OCI-M1 (cell line): Measurements from ENCODE around the gene ARX.

Source experiments
- DNase-seq: peaks from one replicate; lab custom pipeline; 2025; lab: John Stamatoyannopoulos, UW

Gene ARX

DNA sequence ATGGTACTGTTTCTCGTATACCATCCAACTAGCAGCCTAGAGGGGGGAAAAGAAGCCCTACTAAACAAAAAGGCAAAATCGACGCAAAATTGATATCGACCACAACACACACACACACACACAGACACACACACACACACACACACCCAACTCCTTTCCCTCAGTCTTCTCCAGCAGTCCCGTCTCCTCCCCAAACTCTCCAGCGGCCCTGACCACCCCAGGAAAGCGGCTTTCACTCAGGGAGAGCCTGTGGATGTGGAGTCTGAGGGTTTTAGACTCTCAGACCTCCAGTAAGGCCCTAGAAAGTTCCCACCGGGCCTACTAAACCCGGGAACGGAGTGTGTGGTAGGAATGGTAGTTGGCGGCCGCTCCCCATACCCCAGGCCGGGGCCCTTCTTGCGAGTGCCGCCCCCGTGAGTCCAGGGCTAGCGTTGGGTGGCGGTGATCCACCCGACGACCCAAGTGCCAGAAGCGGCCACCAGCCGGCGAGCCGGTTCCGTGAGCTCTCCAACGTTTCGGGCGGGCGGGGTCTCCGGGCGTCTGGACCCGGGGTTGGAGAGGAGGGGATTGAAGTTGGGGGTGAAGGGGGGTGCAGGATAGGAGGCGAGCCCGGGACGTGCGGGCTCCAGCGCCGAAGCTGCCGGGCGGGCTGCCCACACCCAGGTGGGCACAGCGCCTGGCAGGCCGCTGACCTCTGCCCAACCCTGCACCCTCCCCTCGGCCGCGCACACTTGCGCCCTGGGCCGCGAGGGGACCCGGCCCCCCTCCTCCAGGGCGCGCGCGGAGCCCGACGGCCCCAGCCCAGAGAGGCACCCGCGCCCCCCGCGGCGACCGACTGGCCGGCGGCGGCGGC, 13.7 kb downstream of the ARX start:
- no peak for DNase-seq

DNA sequence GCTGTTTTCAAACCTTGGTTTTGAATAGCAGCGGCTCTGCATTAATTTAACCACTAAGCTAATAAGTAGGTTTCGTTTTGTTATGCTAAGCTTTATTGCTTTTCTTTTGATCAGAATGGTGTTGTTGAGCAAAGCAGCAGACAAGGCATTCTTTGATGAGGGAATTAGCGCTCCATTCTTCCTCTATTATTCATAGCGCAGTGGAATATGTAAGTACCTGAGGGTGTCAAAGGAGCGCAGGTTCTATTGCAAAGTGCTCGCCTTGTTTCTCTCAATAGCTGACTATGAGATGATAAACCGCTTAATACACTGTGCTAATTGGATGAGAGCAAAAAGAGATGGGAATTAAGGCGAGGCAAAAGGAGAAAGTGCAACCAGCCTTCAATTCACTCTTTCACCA, 16.3 kb downstream of the ARX start:
- no peak for DNase-seq

DNA sequence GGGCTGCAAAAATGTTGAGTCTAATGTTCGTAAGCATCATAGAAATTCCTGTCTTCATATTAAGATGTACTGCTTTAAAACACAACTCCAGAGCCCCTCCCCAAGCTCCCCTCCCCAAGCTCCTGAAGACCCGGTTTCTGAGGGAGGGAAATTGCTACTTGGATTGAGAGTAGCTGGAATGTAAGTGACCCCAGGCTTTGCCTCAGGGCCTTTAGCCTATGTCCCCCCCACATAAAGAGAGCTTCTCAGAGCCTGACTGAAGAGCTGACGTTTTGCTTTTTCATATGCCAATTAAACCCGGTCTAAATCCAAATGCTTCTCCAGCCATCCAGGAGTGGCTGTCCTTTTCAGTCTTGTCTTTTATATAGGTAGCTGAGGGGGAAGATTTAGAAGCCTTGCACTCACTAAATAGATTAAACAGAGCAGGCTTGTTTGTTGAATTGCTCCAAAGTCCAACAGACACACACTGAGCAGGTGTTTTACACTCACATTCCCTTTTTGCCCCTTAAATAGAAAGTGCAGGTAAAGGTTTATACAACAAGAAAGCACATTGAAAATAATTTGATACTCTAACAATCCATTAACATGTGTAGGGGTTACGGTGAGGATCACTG, 19.6 kb downstream of the ARX start:
- no peak for DNase-seq

DNA sequence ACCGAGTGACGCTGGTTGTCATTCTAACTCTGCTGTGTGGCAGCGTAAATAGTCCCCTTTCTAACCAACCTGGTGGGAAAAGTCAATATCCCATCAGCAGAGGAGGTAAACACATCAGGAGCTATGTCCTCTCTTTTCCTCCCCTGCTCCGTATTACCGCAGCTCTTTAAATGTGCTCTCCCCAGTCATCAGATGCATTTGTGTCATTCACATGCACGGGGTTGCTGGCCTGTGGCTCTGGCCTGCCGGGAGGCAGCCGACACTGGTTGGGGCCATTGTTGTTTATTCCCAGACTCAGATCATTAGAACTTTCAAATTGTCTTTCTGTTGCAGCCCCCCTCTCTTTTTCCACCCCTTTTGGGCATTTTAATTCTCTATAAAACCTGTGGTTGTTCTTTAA, 21.9 kb downstream of the ARX start:
- no peak for DNase-seq

DNA sequence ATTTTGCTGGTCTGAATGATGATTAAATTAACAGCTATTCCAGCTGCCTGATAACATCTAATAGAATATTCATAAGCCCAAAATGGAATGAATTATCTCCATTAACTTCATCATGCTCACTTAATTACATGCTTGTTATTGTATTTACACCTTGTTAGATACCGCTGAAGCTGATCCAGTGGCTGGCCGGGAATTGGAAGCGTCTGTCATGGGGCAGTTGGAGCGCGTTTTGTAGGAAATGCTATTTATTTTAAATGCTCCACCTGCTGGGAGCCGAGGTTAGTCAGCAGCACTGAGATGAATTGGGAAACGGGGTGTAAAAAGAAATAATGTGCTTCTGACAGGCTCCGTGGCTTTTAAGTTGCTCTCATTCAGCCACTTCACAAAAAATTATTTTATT, 25.2 kb downstream of the ARX start:
- DNase-seq: no peak

DNA sequence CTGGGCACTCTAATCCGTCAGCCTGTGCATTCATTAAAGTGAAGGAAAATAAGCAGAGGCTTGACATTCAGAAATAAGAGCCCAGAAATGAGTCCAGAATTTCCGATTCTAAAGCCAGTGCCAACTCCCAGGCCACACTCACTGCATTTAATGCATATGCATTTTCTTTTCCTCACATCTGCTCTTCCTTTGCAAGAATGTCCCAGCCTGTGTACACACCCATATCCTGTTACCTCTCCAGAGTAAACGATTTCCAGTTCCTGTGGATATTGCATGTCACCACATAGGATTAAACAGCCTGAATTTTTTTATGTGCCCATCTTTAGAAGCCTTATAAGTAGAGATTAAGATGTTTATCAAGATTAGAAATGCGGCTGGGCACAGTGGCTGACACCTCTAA, 27.5 kb downstream of the ARX start:
- DNase-seq: no peak

DNA sequence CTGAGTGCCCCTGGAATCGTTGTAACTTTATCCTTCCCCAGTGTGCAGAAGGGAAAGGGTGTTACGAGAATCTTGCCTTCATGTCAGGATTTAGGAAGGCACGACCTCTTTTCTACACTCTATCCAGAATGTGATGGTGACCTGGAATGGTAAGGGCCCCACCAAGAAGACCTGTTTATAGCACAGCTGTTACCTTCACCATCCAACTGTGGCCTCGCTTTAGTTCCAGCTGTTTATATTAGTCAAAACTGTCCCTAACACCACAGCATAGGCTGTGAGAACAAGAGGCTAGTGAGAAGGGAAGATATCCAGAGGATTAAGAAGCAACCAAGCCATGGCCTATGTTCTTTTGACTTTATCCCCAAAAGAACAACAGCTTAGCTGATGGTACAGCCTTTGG, 28.0 kb downstream of the ARX start:
- DNase-seq: no peak

DNA sequence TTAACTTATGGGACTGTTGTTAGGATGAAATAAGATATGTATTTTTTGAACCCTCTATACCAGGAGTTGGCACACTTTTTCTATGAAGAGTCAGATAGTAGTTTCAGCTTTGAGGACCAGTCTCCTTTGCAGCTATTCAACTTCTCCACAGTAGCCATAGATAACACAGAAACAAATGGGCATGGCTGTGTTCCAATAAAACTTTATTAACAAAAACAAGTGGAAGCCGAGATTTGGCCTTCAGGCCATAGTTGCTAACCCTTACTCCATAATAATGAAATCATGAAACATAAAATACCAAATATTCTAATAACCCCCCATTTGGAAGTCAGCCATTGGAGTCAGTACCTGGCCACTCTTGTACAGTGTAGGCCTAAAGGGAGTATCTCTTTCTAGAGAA, 30.6 kb downstream of the ARX start:
- DNase-seq: no peak

DNA sequence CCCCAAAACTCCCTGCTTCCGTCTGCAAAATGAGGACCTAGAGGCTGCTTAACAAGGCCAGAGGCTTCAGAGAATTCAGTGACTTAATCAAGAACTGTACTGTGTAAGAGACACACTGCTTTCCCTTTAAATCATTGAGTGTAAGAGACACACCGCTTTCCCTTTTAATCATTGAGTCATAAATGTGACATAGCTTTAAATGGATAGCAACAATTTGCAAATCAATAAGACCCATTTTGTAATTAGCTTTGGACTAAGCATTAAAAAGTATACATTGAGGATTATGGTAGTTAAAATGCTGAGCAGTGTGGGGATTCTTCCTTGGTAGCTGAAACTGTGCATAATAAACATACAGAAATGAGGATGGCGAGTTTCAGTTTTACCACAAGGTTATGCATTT, 31.8 kb downstream of the ARX start:
- no peak for DNase-seq

DNA sequence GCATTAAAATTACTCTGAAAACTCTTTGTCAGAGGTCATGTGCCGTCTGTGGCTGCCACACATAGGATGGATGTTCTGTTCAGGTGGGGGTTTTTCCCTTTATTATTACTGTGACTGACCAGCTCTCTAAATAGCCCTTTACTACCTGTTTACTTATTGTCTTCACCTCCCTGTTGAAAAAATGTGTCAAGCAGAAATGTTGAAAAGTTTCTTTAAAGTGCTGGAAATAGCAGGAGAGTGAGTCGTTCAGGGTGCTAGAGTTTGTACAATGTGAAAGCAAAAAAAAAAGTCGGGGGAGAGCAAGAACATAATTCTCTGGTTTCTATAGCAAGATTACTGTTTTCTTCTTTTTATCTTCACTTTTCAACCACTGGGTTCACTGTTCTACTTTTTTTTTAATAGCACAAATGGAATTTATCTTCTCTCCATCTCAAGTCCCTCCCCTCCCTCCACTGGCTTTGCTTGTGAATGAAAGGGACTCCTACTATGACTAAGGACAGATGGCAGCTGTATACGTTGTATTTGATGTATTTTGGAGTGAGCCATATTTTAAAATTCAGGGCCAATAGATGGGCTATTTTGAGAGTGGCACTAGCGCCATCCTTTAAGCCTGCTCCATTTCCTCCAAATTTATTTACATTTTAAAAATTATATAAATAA, 33.3 kb downstream of the ARX start:
- peak; percentile 37 for DNase-seq

DNA sequence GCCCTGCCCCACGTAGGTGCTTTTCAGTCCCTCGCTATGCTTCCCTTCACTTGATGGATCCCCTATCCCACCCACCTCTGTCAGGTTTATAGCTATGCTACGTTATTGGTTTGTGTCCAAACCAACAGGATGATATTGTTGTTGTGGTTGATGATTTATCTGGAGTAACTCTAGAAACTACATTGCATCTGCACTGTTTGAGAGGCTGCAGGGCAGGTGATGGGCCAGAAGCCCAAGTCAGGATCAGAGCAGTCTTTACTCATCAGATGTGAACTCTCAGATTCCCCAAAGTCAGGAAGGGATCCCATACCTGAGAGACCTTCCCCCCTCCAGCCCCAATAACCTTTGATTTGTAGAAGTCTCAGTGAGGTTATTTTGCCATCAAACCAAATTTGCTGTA, 34.7 kb downstream of the ARX start:
- DNase-seq: no peak

DNA sequence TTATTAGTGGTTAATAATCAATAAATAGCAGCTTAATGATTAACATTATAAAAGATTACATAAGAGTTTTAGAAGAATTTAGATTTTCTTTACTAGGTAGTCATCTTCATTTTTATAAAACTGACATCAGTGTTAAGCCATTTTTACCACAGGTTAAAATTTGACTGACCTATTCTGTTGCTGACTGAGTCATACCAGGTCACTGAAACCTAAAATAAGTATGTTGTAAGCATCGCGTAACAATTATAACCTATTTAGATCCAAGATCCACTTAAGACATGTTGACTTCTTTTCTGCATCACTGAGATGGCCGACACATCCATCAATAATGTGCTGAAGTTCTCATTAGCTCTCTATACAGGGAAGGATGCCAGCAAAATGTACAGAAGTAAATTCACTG, 36.7 kb downstream of the ARX start:
- DNase-seq: no peak

DNA sequence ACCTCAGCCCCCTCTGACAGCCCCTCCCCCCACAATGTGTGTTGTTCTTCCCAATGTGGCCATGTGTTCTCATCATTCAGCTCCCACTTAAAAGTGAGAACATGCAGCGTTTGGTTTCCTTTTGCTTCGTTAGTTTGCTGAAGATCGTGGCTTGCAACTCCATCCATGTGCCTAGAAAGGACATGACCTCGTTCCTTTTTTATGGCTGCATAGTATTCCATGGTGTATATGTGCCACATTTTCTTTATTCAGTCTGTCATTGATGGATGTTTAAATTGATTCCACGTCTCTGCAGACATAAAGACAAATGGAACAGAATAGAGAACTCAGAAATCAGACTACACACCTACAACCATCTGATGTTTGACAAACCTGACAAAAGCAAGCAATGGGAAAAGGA, 46.0 kb downstream of the ARX start:
- no peak for DNase-seq

DNA sequence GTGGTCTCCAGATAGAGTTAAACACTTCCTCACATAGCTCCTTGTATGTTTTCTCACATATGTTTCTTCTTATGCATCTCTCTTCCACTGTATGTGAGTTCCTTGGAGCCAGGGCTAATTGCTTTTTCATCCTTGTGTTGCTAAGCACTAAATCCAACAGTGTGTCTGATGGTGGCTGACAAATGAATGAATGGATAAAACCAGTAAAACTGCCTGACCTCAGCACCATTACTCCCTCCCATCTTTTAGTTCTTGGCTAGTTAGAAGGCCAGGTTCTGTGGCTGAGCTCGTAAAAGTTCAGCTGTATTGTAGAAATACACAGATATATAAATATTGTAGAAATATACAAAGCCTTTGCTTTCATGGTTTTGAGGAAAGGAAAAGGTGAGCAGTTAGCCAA, 50.4 kb downstream of the ARX start:
- no peak for DNase-seq

DNA sequence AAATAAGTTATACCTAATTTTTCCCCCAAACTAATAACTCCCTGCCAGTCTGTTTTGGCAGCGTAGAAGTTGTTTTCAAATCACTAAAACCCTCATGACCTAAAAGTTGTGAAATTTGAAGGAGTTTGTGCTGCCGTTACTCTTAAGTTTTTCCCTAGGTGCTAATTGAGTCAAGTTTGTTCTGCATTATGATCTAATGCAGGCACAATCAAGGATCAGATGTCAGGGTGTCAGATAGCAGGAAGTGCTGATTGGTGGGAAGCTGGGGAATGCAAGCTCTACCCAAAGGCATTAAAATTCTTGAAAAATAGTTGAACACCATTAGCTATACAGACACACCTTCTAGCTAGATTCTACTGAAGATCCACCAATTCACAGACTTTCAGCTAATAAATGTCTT, 51.9 kb downstream of the ARX start:
- DNase-seq: no peak

DNA sequence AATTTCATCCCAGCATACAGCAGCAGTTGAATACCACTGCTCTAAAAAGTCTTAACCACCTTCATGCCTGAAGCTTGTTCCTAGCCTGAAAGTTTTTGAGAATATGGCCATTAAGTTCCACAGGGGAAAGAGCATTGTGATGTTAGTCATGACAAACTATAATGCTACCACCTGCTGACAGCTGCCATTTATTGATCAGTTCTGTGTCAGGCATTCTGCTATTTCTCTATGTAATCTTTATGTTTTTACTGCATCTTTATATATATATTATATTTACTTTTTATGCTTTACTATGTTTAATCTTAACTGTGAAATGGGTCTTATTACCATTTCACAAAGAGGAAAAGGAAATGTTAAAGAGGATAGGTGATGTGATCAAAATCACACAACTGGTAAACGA, 54.0 kb downstream of the ARX start:
- DNase-seq: no peak

DNA sequence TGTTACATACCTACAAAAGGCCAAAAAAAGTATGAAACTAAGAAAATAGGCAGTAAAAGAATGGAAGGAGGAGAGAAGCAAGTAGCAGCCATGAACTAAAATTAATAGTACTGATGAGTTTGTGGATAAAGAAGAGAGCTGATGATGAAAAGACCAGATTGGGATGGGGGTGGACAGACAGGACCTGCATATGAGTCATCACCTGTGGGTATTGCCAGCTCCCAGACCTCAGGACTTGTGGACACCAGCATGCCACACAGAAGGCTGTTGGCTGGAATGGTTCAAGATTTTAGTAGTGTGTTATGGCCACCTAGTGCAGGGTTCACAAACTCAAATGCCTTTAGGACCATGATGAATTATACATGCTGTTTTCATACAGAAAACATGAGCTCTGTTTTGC, 58.9 kb downstream of the ARX start:
- DNase-seq: no peak

DNA sequence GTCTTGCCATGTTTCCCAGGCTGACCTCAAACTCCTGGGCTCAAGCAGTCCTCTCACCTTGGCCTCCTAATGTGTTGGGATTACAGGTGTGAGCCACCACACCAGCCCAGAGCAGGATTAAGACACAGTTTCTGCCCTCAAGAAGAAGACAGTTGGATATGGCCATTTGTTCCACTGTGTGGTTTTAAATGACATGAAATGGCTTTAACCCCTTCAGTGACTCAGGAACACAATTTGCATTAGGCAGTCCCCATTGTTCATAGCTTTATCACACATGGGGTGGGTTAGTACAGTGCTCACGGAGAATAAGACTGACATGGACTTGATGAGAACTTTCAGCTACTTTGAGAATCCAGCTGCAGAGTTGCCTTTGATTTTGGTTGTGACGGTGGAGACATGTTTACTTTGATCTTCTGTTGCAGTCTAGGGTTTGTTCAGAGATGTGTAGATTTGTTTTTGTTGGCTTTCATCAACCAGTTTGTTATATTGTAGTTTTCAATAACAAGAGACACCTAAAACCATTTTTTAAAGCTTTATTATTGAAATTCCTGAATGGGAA, 60.3 kb downstream of the ARX start:
- DNase-seq: no peak

DNA sequence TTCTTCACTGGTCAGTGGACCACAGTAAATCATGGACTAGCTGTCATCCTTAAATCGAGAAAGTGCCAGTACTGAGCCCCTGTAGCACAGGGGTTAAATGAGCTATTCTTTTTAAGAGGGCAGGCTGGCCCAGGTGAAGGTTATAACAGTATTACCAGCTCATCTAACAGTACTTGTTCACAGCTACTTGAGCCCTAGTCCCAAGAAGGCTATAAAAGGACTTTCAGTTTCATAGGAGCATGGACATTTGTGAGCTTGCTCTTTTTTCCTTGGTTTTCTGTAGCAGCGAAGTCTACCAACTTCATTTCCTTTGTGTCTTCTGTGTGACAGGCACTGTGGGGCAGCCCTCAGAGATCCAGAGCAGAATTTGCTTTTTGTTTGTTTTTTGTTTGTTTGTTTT, 61.0 kb downstream of the ARX start:
- no peak for DNase-seq
